Measurements from ENCODE around the gene PFKP. TPM values are rescaled to one million over a fixed set of nuclear protein-coding genes. Genes with fewer than 3 reads are reported as not detected.

PFKP gene
- total RNA-seq, 2 donors from 2014 or later = 55.2 to 119 TPM

GRCh38 chr10:3034616-3035015, 32.7 kb upstream of the PFKP start:
- Histone ChIP-seq H3K4me1 (no peaks in the 10 kb centered on the region), H3K9me3 (no peaks in the 10 kb centered on the region), H3K36me3 (no peaks in the 10 kb centered on the region), H3K27me3 (no peaks in the 10 kb centered on the region), H3K27ac (no peak overlapping the region), H3K4me3 (no peak overlapping the region)
- no peak for DNase-seq (ENCODE audit: low spot score)
- no peak for TF ChIP-seq CTCF (IDR thresholded peaks at IDR 0.05)

DNA sequence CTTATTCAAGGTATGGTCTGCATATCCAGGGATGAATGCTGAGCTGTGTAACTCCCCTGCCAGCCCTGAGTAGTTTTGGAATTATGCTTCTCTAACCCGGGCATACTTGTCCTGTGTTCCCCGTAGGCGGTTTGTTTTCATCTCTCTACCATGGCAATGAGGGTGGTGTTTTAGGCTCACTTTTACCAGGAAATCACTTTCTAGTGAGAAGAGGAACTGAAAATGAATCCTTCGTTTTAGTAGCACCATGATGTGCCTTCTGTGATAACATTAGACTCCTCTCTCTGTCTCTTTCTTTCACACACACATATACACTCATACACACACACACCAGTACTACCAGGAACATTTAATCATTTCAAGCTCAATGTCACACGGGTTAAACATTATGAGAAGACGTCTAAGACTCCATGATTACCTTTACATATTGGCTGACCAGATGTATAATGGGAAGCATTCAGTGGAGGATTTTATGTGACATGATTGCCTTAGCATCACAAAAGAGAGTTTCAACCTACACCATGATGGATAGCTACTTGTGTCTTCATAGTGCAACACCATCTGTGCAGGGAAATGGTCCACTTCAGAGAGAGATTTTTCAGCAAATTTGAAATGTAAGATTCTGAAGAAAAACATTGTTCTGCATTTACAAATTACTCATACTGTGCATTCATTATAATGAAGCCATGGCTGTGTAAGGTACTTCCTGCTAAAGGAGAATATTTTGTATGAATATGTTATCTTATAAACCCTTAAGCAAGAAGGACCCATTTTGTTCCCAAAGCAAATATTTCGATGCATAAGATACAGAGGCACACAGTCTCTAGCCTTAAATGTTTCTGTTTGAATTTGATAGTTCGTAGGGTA, 31.0 kb upstream of the PFKP start:
- no peak for DNase-seq (ENCODE audit: low spot score)
- Histone ChIP-seq H3K27me3 (no peaks in the 10 kb centered on the region), H3K4me1 (no peaks in the 10 kb centered on the region), H3K4me3 (no peak overlapping the region), H3K9me3 (no peaks in the 10 kb centered on the region), H3K27ac (no peak overlapping the region), H3K36me3 (no peaks in the 10 kb centered on the region)
- no peak for TF ChIP-seq CTCF (IDR thresholded peaks at IDR 0.05)

GRCh38 chr10:3037182-3037581, 30.2 kb upstream of the PFKP start:
- no peak for TF ChIP-seq CTCF (IDR thresholded peaks at IDR 0.05)
- DNase-seq (ENCODE audit: low spot score) = no peak
- no peak overlapping the region for H3K4me3 ChIP-seq
- H3K27me3 ChIP-seq = no peaks in the 10 kb centered on the region
- H3K9me3 ChIP-seq = no peaks in the 10 kb centered on the region
- no peaks in the 10 kb centered on the region for H3K36me3 ChIP-seq
- no peak overlapping the region for H3K27ac ChIP-seq
- no peaks in the 10 kb centered on the region for H3K4me1 ChIP-seq

- Histone ChIP-seq H3K36me3 (no peaks in the 10 kb centered on the region), H3K4me3 (no peak overlapping the region), H3K27ac (no peak overlapping the region), H3K27me3 (no peaks in the 10 kb centered on the region), H3K9me3 (no peaks in the 10 kb centered on the region), H3K4me1 (peaks cover 0 to 8% of the 10 kb centered on the region in 2 donors)
- no peak for DNase-seq (ENCODE audit: low spot score)
- no peak for TF ChIP-seq CTCF (IDR thresholded peaks at IDR 0.05)
These were observed 27.3 kb upstream of the PFKP start for GRCh38 chr10:3040069-3040468.

DNA sequence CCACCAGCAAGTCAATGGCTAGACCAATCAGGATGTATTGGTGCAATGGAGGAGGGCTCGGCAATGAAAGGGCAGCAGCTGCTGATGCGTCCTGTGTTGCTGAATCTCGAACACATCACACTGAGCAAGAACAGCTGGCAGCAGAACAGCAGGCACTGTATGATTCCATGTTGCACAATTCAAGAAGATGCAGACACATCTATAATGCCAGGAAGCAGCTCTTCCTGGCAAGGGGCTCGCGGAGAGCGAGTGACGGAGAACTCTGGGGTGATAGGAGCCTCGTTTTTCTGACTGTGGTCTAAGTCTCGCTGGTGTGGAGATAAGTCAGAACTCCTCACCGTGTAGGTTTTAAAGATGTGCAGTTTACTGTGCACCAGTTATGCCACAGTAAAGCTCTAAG, 24.8 kb upstream of the PFKP start:
- no peaks in the 10 kb centered on the region for H3K9me3 ChIP-seq
- no peak for TF ChIP-seq CTCF (IDR thresholded peaks at IDR 0.05)
- no peak overlapping the region for H3K27ac ChIP-seq
- H3K36me3 ChIP-seq = no peaks in the 10 kb centered on the region
- H3K4me1 ChIP-seq = peaks cover 0 to 24% of the 10 kb centered on the region in 2 donors
- no peaks in the 10 kb centered on the region for H3K27me3 ChIP-seq
- H3K4me3 ChIP-seq = no peak overlapping the region
- DNase-seq (ENCODE audit: low spot score) = no peak

All from right atrium auricular region (tissue), 2 donors.